ENCODE data around the gene SMCO4. TPM values are rescaled to one million over a fixed set of nuclear protein-coding genes. Genes with fewer than 3 reads are reported as not detected.

The SMCO4 gene
- total RNA-seq, 2 experiments from 2014 or later: 17.7 to 18.0 TPM

- H3K27me3 Mint-ChIP-seq (ENCODE audit: low read depth): no peaks in the 10 kb centered on the region
- ChIA-PET POLR2A (no interaction called here), CTCF (no interaction called here)
- H3K27ac Mint-ChIP-seq: no peak overlapping the region
- H3K36me3 Mint-ChIP-seq (ENCODE audit: low read depth): no peaks in the 10 kb centered on the region
- H3K4me3 Mint-ChIP-seq: no peak overlapping the region
- ATAC-seq: no peak
- H3K4me1 Mint-ChIP-seq (ENCODE audit: low read depth): no peaks in the 10 kb centered on the region
- no peaks in the 10 kb centered on the region for H3K9me3 Mint-ChIP-seq (ENCODE audit: insufficient read depth)
- no peak for DNase-seq
Observed at GRCh38 chr11:93493252-93493897, 49.8 kb downstream of the SMCO4 start.

GRCh38 chr11:93492464-93493251 is 50.5 kb downstream of the SMCO4 start:
- DNase-seq (no peak), ATAC-seq (no peak)
- Mint-ChIP-seq H3K4me1 (ENCODE audit: low read depth) (no peaks in the 10 kb centered on the region), H3K36me3 (ENCODE audit: low read depth) (no peaks in the 10 kb centered on the region), H3K9me3 (ENCODE audit: insufficient read depth) (no peaks in the 10 kb centered on the region), H3K27ac (no peak overlapping the region), H3K27me3 (ENCODE audit: low read depth) (no peaks in the 10 kb centered on the region), H3K4me3 (no peak overlapping the region)
- ChIA-PET POLR2A (no interaction called here), CTCF (no interaction called here)

GRCh38 chr11:93491973-93492372 is 51.2 kb downstream of the SMCO4 start:
- Mint-ChIP-seq H3K9me3 (ENCODE audit: insufficient read depth) (no peaks in the 10 kb centered on the region), H3K27ac (no peak overlapping the region), H3K27me3 (ENCODE audit: low read depth) (no peaks in the 10 kb centered on the region), H3K4me3 (no peak overlapping the region), H3K36me3 (ENCODE audit: low read depth) (no peaks in the 10 kb centered on the region), H3K4me1 (ENCODE audit: low read depth) (no peaks in the 10 kb centered on the region)
- DNase-seq: no peak
- CTCF ChIA-PET: no interaction called here
- no peak for ATAC-seq
- POLR2A ChIA-PET: no interaction called here

GRCh38 chr11:93490996-93491618 is 52.1 kb downstream of the SMCO4 start:
- H3K4me1 Mint-ChIP-seq (ENCODE audit: low read depth): no peaks in the 10 kb centered on the region

GRCh38 chr11:93489841-93490240 is 53.4 kb downstream of the SMCO4 start:
- Mint-ChIP-seq H3K36me3 (ENCODE audit: low read depth) (no peaks in the 10 kb centered on the region), H3K9me3 (ENCODE audit: insufficient read depth) (no peaks in the 10 kb centered on the region), H3K27ac (no peak overlapping the region), H3K27me3 (ENCODE audit: low read depth) (no peaks in the 10 kb centered on the region), H3K4me1 (ENCODE audit: low read depth) (no peaks in the 10 kb centered on the region), H3K4me3 (no peak overlapping the region)
- no peak for ATAC-seq
- no peak for DNase-seq
- ChIA-PET CTCF (no interaction called here), POLR2A (no interaction called here)

More at GRCh38 chr11:93490996-93491618, 52.1 kb downstream of the SMCO4 start:
- no peaks in the 10 kb centered on the region for H3K9me3 Mint-ChIP-seq (ENCODE audit: insufficient read depth)
- ATAC-seq (no peak), DNase-seq (no peak)
- no peak overlapping the region for H3K27ac Mint-ChIP-seq
- no peaks in the 10 kb centered on the region for H3K36me3 Mint-ChIP-seq (ENCODE audit: low read depth)
- ChIA-PET POLR2A (no interaction called here), CTCF (no interaction called here)
- H3K27me3 Mint-ChIP-seq (ENCODE audit: low read depth): no peaks in the 10 kb centered on the region
- no peak overlapping the region for H3K4me3 Mint-ChIP-seq

- POLR2A ChIA-PET: no interaction called here
- no peaks in the 10 kb centered on the region for H3K27me3 Mint-ChIP-seq (ENCODE audit: low read depth)
- no peaks in the 10 kb centered on the region for H3K4me1 Mint-ChIP-seq (ENCODE audit: low read depth)
- H3K4me3 Mint-ChIP-seq: no peak overlapping the region
- ATAC-seq: no peak
- DNase-seq: no peak
- no peaks in the 10 kb centered on the region for H3K36me3 Mint-ChIP-seq (ENCODE audit: low read depth)
- H3K27ac Mint-ChIP-seq: no peak overlapping the region
- no peaks in the 10 kb centered on the region for H3K9me3 Mint-ChIP-seq (ENCODE audit: insufficient read depth)
- CTCF ChIA-PET: no interaction called here
Observed at GRCh38 chr11:93487032-93487483, 56.1 kb downstream of the SMCO4 start.

- POLR2A ChIA-PET: no interaction called here
- no peak for DNase-seq
- Mint-ChIP-seq H3K4me1 (ENCODE audit: low read depth) (no peaks in the 10 kb centered on the region), H3K27me3 (ENCODE audit: low read depth) (no peaks in the 10 kb centered on the region), H3K27ac (no peak overlapping the region), H3K36me3 (ENCODE audit: low read depth) (no peaks in the 10 kb centered on the region), H3K4me3 (no peak overlapping the region), H3K9me3 (ENCODE audit: insufficient read depth) (no peaks in the 10 kb centered on the region)
- ATAC-seq: no peak
- CTCF ChIA-PET: interaction anchor here (1.2 kb wide), 1 partner anchor 39 kb away, joined by 7 read pairs; no protein-coding TSS in a partner anchor
Observed at GRCh38 chr11:93485983-93486382, 57.2 kb downstream of the SMCO4 start.

GRCh38 chr11:93484716-93485115 is 58.5 kb downstream of the SMCO4 start:
- CTCF ChIA-PET: interaction anchor here (1.2 kb wide), 1 partner anchor 41 kb away, joined by 7 read pairs; no protein-coding TSS in a partner anchor

GRCh38 chr11:93482556-93482955 is 60.6 kb downstream of the SMCO4 start:
- Mint-ChIP-seq H3K4me3 (no peak overlapping the region), H3K36me3 (ENCODE audit: low read depth) (no peaks in the 10 kb centered on the region), H3K9me3 (ENCODE audit: insufficient read depth) (no peaks in the 10 kb centered on the region), H3K27ac (no peak overlapping the region), H3K27me3 (ENCODE audit: low read depth) (no peaks in the 10 kb centered on the region), H3K4me1 (ENCODE audit: low read depth) (no peaks in the 10 kb centered on the region)
- ATAC-seq (no peak), DNase-seq (no peak)
- ChIA-PET POLR2A (no interaction called here), CTCF (no interaction called here)

More at GRCh38 chr11:93484716-93485115, 58.5 kb downstream of the SMCO4 start:
- H3K4me3 Mint-ChIP-seq: no peak overlapping the region
- POLR2A ChIA-PET: no interaction called here
- no peaks in the 10 kb centered on the region for H3K36me3 Mint-ChIP-seq (ENCODE audit: low read depth)
- DNase-seq (no peak), ATAC-seq (no peak)
- H3K27me3 Mint-ChIP-seq (ENCODE audit: low read depth): no peaks in the 10 kb centered on the region
- H3K4me1 Mint-ChIP-seq (ENCODE audit: low read depth): no peaks in the 10 kb centered on the region
- H3K27ac Mint-ChIP-seq: no peak overlapping the region
- H3K9me3 Mint-ChIP-seq (ENCODE audit: insufficient read depth): no peaks in the 10 kb centered on the region

GRCh38 chr11:93481696-93482095 is 61.5 kb downstream of the SMCO4 start:
- ATAC-seq (no peak), DNase-seq (no peak)
- no peak overlapping the region for H3K4me3 Mint-ChIP-seq
- no peaks in the 10 kb centered on the region for H3K36me3 Mint-ChIP-seq (ENCODE audit: low read depth)
- POLR2A ChIA-PET: no interaction called here
- CTCF ChIA-PET: no interaction called here
- H3K9me3 Mint-ChIP-seq (ENCODE audit: insufficient read depth): no peaks in the 10 kb centered on the region
- H3K27me3 Mint-ChIP-seq (ENCODE audit: low read depth): no peaks in the 10 kb centered on the region
- no peak overlapping the region for H3K27ac Mint-ChIP-seq
- no peaks in the 10 kb centered on the region for H3K4me1 Mint-ChIP-seq (ENCODE audit: low read depth)

- Mint-ChIP-seq H3K4me3 (no peak overlapping the region), H3K36me3 (ENCODE audit: low read depth) (no peaks in the 10 kb centered on the region), H3K4me1 (ENCODE audit: low read depth) (no peaks in the 10 kb centered on the region), H3K9me3 (ENCODE audit: insufficient read depth) (no peaks in the 10 kb centered on the region), H3K27ac (no peak overlapping the region), H3K27me3 (ENCODE audit: low read depth) (no peaks in the 10 kb centered on the region)
- ATAC-seq (no peak), DNase-seq (no peak)
- ChIA-PET POLR2A (no interaction called here), CTCF (no interaction called here)
Observed at GRCh38 chr11:93481279-93481678, 61.9 kb downstream of the SMCO4 start.

GRCh38 chr11:93480756-93481155 is 62.4 kb downstream of the SMCO4 start:
- H3K27me3 Mint-ChIP-seq (ENCODE audit: low read depth): no peaks in the 10 kb centered on the region
- DNase-seq: no peak

More at GRCh38 chr11:93480756-93481155, 62.4 kb downstream of the SMCO4 start:
- no peak for ATAC-seq
- POLR2A ChIA-PET: no interaction called here
- no peak overlapping the region for H3K4me3 Mint-ChIP-seq
- H3K4me1 Mint-ChIP-seq (ENCODE audit: low read depth): no peaks in the 10 kb centered on the region
- CTCF ChIA-PET: no interaction called here
- H3K27ac Mint-ChIP-seq: no peak overlapping the region
- no peaks in the 10 kb centered on the region for H3K9me3 Mint-ChIP-seq (ENCODE audit: insufficient read depth)
- H3K36me3 Mint-ChIP-seq (ENCODE audit: low read depth): no peaks in the 10 kb centered on the region
